Epithelial cell of prostate (primary cell): ENCODE measurements around the gene ROBO1.

Experiments
- DNase-seq: peaks from one replicate; pipeline ENCODE4 v3.0.0-alpha.2; 2011; ENCODE audit warnings: low read depth, low spot score
- H3K27ac ChIP-seq: fragments of 450-650 bp; 2 replicates; pipeline ENCODE4 v1.5.1; 2017; ENCODE audit warnings: mild to moderate bottlenecking

ROBO1 gene

DNA sequence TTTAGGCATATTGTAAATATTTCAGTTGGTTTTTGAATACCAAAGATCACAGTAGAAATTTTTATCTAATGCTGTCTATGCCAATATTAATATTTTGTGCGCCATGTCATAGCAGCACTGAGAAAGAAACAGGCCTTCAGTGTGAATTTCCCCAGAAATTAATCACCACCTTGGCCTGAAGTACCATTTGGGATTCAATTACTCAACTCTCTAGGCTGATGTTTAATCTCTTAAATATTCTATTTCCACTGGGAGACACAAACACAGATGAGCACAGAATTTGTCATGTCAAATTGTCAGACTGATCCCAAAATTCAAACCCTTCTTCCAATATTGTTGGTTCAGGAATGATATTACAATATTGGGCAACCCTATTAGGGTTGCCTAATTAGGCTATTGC is 509.3 kb downstream of the ROBO1 start:
- no peak for DNase-seq
- H3K27ac ChIP-seq = no peak overlapping the region

DNA sequence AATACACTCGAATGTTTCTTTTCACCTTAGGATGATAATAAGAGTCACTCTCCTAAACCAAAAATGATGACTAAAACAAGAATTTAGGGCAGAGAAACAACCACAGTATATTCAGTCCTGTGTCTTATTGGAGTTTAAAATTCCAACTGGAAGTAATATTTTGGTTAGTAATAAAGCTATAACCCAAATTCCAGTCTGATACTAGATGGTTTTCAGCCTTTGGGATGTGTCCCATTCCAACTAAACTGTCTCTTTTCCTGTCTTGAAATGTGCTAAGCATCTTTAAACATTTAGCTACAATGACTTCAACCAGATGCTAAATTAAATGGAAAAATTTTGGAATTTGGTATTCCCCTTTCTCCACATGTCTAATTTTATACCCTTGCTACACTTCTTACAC is 510.0 kb downstream of the ROBO1 start:
- no peak overlapping the region for H3K27ac ChIP-seq

DNA sequence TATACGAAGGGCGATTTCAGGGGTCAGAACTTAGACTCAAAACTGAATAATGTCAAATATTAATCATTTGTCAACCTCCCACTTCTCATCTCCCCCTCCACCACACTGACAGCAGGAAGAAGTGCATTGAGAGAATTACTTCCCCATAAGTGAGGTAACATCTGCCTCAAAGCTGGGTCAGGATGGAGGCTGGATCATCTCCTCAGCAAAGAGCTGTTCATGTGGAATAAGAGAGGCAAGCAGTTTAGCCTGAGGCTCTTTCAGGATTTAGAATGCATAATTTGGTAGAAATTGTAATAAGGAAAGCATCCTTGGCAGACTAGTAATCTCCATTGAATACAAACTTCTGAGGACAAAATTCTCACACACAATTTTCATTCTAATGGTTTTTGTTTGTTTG is 512.1 kb downstream of the ROBO1 start:
- DNase-seq = no peak
- H3K27ac ChIP-seq = no peak overlapping the region

More for the DNA sequence above, 510.0 kb downstream of the ROBO1 start:
- no peak for DNase-seq

DNA sequence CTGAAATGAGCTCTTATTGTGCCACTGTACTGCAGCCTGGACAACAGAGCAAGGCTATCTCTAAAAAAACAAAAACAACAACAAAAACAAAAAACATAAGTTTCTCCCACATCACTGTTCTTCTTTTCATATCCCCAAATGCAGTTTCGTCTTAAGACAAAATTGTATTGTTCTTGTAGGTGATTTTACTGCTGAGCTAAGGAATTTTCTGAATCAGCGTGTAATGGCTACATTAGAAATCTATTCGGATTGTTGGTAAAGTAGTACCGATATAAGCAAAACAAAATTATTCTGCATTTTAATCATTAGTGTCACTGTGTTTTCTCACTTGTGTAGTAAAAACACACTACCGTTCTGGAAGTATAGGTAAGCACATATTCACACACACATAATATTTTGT is 512.5 kb downstream of the ROBO1 start:
- no peak overlapping the region for H3K27ac ChIP-seq
- no peak for DNase-seq

GRCh38 chr3:79253704-79254103 is 514.1 kb downstream of the ROBO1 start:
- H3K27ac ChIP-seq = no peak overlapping the region
- no peak for DNase-seq

DNA sequence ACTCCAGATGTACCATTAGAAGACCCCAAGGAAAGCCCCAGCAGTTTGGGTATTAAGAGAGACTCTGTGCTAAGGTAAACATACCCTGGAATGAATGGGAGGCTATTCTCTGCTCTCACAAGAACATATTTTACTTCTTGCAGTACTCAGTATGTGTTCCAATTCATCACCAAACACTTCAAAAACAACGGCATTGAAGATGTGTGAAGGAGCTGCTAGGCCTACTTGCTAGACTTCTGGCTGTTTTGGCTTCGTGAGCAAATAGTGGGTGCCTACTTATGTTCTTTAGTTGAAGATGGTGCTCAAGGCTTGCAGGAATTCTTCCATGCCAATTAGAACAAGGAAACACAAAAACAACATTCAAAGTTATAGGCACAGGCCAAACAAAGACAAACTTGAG is 514.5 kb downstream of the ROBO1 start:
- DNase-seq = no peak
- H3K27ac ChIP-seq = no peak overlapping the region

DNA sequence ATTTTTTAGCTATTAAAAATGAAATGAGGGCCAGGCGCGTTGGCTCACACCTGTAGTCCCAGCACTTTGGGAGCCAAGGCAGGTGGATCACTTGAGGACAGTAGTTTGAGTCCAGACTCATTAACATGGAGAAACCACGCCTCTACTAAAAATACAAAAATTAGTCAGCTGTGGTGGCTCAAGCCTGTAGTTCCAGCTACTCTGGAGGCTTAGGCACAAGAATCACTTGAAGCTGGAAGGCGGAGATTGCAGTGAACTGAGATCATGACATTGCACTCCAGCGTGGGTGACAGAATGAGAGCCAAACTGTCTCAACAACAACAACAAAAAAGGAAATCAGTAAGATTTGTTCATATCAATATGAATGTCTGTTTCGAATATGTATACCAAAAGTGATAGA is 517.1 kb downstream of the ROBO1 start:
- H3K27ac ChIP-seq = no peak overlapping the region

DNA sequence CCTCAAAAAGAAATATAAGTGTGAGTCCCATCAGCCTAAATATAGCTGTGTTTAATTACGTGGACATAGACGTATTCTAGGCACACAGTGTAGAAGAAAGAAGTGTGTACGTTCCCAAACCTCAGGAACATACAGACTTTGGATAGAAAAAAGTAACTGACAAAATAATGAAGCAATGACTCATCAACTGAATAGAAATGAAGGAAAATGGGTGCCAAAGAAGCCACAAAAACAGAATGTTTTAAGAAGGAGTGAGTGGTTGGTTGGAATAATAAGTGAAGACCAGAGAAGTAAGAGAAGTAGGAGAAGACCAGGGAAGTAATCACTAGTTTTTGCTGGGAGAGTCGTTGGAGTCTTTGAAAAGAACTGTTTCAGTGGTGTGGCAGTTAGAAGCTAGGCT is 518.1 kb downstream of the ROBO1 start:
- H3K27ac ChIP-seq = no peak overlapping the region
- no peak for DNase-seq

More for the DNA sequence above, 517.1 kb downstream of the ROBO1 start:
- no peak for DNase-seq

- H3K27ac ChIP-seq = no peak overlapping the region
Observed at GRCh38 chr3:79247725-79248043, 520.1 kb downstream of the ROBO1 start.

GRCh38 chr3:79246875-79247724 is 520.7 kb downstream of the ROBO1 start:
- no peak overlapping the region for H3K27ac ChIP-seq
- no peak for DNase-seq

More at GRCh38 chr3:79247725-79248043, 520.1 kb downstream of the ROBO1 start:
- DNase-seq = no peak

DNA sequence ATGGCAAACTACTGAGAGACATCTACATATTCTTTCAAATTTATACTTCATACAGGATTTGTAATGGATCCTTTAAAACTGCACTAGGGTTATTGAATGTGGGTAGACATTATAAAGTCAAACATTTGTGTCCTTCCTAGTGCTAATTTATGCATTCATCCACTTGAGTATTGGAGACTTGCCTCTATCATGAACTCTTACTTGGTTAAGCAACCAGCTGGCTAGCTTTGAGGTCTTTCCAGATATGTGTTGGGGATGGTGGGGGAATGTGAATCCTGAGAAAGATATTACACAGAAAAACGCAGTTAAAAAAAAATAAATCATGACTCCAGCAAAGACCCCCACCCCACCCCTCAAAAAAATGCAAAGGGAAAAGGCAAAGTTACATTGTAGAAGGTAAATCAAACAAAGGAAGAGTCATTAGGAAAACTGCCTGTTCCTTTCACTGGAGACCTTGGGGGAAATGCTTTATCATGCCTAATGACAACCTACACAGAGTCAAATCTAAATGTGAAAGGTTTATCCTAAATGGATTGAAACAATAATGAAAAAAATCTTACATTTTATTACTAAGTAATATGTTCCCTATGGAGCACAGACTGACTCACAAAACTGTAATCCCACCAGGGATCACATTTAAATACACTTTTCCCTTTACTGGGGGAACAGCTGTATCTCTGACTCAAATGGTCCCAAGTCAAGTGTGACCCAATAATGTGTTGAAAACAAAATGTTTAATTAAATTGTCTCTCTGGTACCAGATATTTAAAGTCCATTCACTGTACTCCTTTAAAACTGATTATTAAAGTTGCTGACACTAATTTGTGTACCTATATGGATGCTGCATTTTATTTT is 522.3 kb downstream of the ROBO1 start:
- DNase-seq = no peak
- H3K27ac ChIP-seq = no peak overlapping the region

DNA sequence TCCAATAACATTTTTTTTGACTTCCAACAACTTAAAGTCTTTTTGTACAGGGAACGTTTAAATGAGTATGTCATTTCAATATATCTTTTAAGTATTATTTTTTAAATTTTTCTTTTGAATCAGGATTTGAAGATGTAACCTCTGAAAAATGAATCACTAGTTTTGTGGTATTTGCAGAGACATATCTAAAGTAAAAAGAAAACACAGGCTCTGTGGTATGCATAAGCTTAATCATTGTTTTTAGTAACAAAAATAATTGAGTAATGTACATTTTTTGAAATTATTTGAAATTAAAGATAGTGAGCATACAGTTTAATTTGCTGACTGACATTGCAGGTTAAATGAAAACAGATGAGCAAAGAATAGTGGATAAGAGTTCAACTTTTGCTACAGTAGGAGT is 531.3 kb downstream of the ROBO1 start:
- no peak for DNase-seq
- H3K27ac ChIP-seq = no peak overlapping the region

DNA sequence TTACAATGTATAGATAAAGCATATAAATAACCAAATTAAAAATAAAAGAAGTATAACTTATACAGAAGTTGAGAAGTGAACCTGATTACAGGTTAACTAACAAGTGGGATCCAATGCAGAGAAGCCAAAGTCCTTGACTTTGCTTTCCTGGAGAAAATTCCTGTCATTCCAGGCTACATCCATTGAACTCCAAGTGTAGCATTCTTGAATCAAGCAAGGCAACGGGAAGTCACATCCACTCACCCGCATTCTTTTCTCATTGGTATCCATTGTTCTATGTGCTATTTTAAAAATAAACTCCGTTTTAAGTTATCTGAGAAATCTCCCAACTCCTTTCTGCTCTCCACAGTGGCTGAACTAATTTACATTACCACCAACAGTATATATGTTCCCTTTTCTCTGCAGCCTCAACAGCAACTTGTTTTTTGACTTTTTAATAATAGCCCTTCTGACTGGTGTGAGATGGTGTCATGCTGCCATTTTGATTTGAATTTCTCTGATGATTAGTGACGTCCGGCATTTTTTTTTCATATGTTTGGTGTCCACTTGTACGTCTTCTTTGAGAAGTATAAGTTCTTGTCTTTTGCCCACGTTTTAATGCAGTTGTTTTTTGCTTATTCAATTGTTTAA is 534.3 kb downstream of the ROBO1 start:
- no peak overlapping the region for H3K27ac ChIP-seq
- DNase-seq = no peak

DNA sequence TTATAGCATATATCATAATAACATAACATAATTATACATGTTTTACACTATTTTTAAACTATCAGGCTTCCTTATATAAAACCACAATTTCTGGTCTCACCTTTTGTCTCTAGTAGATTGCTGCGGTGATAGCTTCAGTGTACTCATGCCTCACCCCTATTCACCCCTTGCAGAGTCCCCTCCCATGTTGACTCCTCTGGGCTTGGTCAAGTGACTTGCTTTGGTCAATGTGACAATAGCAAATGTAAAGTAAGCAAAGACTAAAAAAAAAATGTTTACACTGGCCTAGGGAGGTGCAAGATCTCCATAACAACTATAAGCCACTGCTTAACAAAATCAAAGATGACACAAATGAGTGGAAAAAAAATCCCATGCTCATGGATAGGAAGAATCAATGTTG is 537.5 kb downstream of the ROBO1 start:
- no peak overlapping the region for H3K27ac ChIP-seq
- no peak for DNase-seq

GRCh38 chr3:79217096-79217495 is 550.7 kb downstream of the ROBO1 start:
- H3K27ac ChIP-seq = no peak overlapping the region
- DNase-seq = no peak

- no peak overlapping the region for H3K27ac ChIP-seq
- DNase-seq = no peak
Observed at GRCh38 chr3:79215286-79215685, 552.5 kb downstream of the ROBO1 start.

DNA sequence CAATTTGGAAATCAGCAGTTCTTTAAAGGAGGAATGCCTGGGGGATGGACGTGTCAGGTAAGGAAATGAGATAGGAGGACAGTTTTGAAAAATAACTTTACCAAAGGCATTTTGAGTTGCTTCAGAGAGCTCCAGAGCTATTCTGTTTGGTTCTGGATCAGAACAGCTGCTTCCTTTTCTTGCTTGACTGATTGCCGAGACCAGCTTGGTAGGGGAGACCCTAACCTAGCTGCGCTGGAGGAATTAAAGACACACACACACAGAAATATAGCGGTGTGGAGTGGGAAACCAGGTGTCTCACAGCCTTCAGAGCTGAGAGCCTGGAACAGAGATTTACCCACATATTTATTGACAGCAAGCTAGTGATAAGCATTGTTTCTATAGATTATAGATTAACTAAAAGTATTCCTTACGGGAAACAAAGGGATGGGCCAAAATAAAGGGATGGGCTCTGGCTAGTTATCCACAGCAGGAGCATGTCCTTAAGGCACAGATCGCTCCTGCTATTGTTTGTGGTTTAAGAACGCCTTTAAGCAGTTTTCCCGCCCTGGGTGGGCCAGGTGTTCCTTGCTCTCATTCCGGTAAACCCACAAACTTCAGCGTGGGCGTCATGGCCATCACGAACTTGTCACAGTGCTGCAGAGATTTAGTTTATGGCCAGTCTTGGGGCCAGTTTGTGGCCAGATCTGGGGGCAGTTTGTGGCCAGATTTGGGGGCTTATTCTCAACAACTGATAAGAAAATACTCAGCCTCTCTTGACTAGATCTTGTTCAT is 556.0 kb downstream of the ROBO1 start:
- no peak for DNase-seq
- H3K27ac ChIP-seq = no peak overlapping the region

DNA sequence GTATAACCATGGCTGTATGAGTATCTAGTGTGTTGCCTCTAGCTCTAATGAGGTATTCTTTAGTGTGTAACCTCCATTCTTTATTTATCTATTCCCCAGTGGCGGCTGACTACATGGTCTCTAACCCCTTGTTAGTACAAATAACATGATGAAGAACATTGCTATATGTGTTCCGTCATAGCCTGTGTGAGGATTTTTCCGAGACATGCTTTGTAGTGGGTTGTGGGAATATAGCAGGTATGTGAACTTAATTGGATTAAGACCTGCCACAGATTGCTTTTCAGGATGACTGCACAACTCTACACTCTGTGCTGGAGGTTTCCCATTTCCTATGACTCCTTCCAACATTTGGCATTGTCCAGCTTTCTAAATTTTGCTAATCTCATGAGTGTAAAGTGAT is 563.4 kb downstream of the ROBO1 start:
- DNase-seq = no peak
- no peak overlapping the region for H3K27ac ChIP-seq

- DNase-seq = no peak
- H3K27ac ChIP-seq = no peak overlapping the region
Observed at GRCh38 chr3:79203144-79203519, 564.7 kb downstream of the ROBO1 start.

DNA sequence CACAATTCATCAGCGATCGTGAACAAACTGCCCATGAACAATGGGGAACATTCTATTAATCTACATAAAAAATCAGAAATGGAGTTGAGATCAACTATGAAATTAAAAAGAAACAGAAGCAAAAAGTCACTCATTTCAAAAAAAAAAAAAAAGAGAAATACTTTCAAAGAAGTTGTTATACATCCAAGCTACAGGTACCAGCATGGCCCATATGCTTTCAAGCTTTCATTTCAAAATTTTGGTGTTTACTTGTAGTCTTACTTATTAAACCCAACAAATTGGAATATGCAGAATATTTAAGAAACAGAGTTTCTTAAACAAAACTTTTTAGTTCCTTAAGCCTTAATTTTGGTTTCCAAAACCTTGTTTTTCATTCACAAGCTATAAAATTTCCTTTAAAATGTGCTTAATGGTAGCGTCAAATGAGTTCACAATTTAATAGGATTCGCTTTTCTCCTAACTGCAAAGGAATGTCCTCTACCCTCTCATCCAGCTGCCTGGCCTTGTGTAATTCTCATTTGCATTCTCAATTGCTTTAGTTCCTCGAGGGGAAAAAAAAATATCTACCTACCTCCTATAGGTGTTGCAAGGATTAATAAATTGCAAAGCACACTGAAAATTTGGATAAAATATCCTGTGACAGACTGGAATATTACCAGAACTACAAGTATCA is 565.2 kb downstream of the ROBO1 start:
- H3K27ac ChIP-seq = no peak overlapping the region
- DNase-seq = no peak
